ENCODE results near the gene CRISPLD2.
"Not testable (repeated sequence)": the region's sequence is repeated elsewhere in the genome, so short reads cannot be mapped to it uniquely, and the experiment has no call there.

Gene CRISPLD2

DNA sequence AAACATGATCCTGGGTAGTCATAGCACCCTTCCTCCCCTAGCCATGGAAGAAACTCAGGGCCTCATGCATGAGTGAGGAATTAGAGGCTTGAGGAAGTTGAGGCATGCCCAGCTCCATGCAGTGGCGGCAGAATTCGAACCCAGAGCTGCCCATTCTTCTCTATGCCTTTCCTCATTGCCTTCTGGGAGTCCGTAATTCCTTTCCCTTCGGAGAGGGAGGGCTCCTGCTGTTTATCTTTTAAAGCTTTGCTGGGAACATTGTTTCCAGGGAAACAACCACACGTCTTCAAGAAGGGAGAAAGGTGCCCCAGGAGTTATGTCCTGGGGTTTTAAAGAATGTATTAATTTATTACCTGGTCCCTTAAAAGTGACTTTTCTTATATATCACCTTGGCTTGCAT, 8.5 kb downstream of the CRISPLD2 start:
- Histone ChIP-seq H3K27me3 (ENCODE audit: low read depth, low read length) (peaks cover 13% of the 10 kb centered on the region; the same call in 1 of the 2 replicates), H4K20me1 (ENCODE audit: insufficient read depth, low read length) (no peaks in the 10 kb centered on the region), H2AFZ (ENCODE audit: low read depth, low read length) (no peak overlapping the region), H3K4me3 (ENCODE audit: low read length) (no peak overlapping the region), H3K4me1 (ENCODE audit: low read length) (no peaks in the 10 kb centered on the region), H3K4me2 (ENCODE audit: low read length) (no peak overlapping the region), H3K79me2 (ENCODE audit: low read length) (no peaks in the 10 kb centered on the region), H3K36me3 (replicated peaks; ENCODE audit: low read depth, low read length) (no peaks in the 10 kb centered on the region), H3K9ac (ENCODE audit: low read length) (no peak overlapping the region), H3K9me3 (ENCODE audit: insufficient read depth, low read length) (no peaks in the 10 kb centered on the region), H3K27ac (ENCODE audit: low read length) (no peak overlapping the region)
- TF ChIP-seq, protein P1, sequence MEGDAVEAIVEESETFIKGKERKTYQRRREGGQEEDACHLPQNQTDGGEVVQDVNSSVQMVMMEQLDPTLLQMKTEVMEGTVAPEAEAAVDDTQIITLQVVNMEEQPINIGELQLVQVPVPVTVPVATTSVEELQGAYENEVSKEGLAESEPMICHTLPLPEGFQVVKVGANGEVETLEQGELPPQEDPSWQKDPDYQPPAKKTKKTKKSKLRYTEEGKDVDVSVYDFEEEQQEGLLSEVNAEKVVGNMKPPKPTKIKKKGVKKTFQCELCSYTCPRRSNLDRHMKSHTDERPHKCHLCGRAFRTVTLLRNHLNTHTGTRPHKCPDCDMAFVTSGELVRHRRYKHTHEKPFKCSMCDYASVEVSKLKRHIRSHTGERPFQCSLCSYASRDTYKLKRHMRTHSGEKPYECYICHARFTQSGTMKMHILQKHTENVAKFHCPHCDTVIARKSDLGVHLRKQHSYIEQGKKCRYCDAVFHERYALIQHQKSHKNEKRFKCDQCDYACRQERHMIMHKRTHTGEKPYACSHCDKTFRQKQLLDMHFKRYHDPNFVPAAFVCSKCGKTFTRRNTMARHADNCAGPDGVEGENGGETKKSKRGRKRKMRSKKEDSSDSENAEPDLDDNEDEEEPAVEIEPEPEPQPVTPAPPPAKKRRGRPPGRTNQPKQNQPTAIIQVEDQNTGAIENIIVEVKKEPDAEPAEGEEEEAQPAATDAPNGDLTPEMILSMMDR (IDR thresholded peaks at IDR 0.05; ENCODE audit: low read depth, low read length), result no peak
- TF ChIP-seq EZH2phosphoT487 (IDR thresholded peaks at IDR 0.05; ENCODE audit: low read depth), result no peak

DNA sequence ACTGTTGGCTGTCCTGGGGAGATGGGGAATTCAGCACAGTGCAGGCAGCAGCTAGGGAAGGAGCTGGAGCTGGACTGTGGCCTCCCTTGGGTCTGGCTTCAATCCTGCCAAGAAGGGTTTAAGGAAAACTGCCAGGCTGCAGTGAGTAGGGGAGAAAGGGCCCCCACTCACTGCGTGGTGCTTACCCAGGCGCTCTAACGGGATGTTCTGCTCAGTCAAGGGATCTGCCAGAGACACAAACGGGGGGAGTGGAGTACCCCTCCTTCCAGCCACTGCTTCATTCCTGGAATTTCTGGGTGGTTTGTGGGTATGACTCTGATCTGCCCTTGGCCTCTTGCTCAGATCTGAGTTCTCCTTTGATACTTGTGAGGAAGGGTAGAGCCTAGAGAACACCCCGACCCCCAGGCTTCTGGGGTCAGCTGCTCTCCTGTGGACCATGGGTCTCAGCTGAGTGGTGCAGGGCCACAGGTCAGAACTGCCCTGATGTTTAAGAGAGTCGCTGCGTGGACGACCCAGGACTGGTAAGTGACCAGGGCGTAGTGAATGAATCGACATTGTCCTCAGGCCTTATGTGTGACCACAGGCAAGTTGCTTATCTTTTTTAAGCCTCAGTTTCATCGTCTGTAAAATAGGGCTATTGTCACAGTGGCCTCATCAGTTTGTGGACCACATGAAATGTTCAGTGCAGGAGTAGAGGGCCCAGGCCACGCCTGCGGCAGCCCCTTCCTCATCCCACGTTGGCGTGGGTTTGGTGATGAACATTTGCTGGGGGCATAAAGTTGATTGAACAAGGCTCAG, 9.6 kb downstream of the CRISPLD2 start:
- TF ChIP-seq, protein P1 (IDR thresholded peaks at IDR 0.05; ENCODE audit: low read depth, low read length), result no peak
- TF ChIP-seq EZH2phosphoT487 (IDR thresholded peaks at IDR 0.05; ENCODE audit: low read depth), result no peak
- H3K4me3 ChIP-seq (ENCODE audit: low read length), result no peak overlapping the region
- no peaks in the 10 kb centered on the region for H4K20me1 ChIP-seq (ENCODE audit: insufficient read depth, low read length)
- no peaks in the 10 kb centered on the region for H3K4me1 ChIP-seq (ENCODE audit: low read length)
- H3K27ac ChIP-seq (ENCODE audit: low read length), result no peak overlapping the region
- H3K36me3 ChIP-seq (replicated peaks; ENCODE audit: low read depth, low read length), result no peaks in the 10 kb centered on the region
- H3K9me3 ChIP-seq (ENCODE audit: insufficient read depth, low read length), result no peaks in the 10 kb centered on the region
- H2AFZ ChIP-seq (ENCODE audit: low read depth, low read length), result no peak overlapping the region
- no peak overlapping the region for H3K9ac ChIP-seq (ENCODE audit: low read length)
- no peak overlapping the region for H3K4me2 ChIP-seq (ENCODE audit: low read length)
- H3K79me2 ChIP-seq (ENCODE audit: low read length), result no peaks in the 10 kb centered on the region
- peaks cover 13% of the 10 kb centered on the region; the same call in 1 of the 2 replicates for H3K27me3 ChIP-seq (ENCODE audit: low read depth, low read length)

DNA sequence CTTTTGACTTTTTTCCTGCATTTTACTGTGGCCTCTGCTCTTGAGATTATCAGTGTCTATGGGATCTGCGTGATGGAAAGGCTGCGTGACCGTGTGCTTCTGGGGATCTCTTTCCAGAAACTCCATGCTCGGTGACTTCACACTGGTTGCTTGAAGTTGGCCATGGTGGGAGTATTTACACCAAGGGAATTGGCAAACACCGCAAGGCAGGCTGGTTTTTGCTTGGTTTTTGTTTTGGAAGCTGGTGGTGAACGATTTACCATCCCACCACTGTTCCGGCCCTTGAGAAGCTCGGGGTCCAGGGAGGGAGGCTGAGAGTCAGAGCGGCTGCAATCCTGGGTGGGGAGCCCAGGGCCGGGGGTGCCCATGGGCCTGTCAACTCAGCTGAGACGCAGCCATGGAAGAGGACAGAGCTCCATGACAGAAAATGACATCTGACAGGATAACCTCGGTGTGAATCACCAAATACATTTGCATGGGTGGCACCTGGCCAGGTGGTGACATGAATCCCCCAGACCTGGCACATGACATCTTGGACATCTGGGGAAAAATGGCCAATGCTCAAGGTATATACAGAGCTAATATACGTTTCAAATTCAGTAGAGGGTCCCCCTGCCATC, 11.1 kb downstream of the CRISPLD2 start:
- Histone ChIP-seq H3K9me3 (ENCODE audit: insufficient read depth, low read length) (no peaks in the 10 kb centered on the region), H4K20me1 (ENCODE audit: insufficient read depth, low read length) (no peaks in the 10 kb centered on the region), H3K4me2 (ENCODE audit: low read length) (no peak overlapping the region), H2AFZ (ENCODE audit: low read depth, low read length) (no peak overlapping the region), H3K9ac (ENCODE audit: low read length) (no peak overlapping the region), H3K27me3 (ENCODE audit: low read depth, low read length) (peaks cover 13% of the 10 kb centered on the region; the same call in 1 of the 2 replicates), H3K4me1 (ENCODE audit: low read length) (no peaks in the 10 kb centered on the region), H3K79me2 (ENCODE audit: low read length) (no peaks in the 10 kb centered on the region), H3K36me3 (replicated peaks; ENCODE audit: low read depth, low read length) (no peaks in the 10 kb centered on the region), H3K27ac (ENCODE audit: low read length) (no peak overlapping the region), H3K4me3 (ENCODE audit: low read length) (no peak overlapping the region)
- TF ChIP-seq, protein P1 (IDR thresholded peaks at IDR 0.05; ENCODE audit: low read depth, low read length), result no peak
- TF ChIP-seq EZH2phosphoT487 (IDR thresholded peaks at IDR 0.05; ENCODE audit: low read depth), result no peak

DNA sequence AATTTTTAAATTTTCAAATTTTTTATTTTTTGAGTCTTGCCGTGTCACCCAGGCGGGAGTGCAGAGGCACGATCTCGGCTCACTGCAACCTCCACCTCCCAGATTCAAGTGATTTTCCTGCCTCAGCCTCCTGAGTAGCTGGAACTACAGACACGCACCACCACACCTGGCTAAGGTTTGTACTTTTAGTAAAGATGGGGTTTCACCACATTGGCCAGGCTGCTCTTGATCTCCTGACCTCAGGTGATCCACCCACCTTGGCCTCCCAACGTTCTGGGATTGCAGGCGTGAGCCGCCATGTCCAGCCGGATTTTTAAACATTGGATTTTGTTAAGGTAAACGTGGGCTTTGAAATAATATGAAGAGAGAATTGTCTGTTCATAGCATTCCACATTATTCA, 11.9 kb downstream of the CRISPLD2 start:
- H3K9me3 ChIP-seq (ENCODE audit: insufficient read depth, low read length); H2AFZ ChIP-seq (ENCODE audit: low read depth, low read length); H3K4me1 ChIP-seq (ENCODE audit: low read length); H3K4me2 ChIP-seq (ENCODE audit: low read length); H3K27ac ChIP-seq (ENCODE audit: low read length); H3K4me3 ChIP-seq (ENCODE audit: low read length); H4K20me1 ChIP-seq (ENCODE audit: insufficient read depth, low read length); H3K36me3 ChIP-seq (replicated peaks; ENCODE audit: low read depth, low read length); H3K9ac ChIP-seq (ENCODE audit: low read length); H3K79me2 ChIP-seq (ENCODE audit: low read length): not testable (repeated sequence)
- H3K27me3 ChIP-seq (ENCODE audit: low read depth, low read length), result peaks cover 13% of the 10 kb centered on the region; the same call in 1 of the 2 replicates

Measured in OCI-LY3 (cell line).